Activated effector memory CD4-positive, alpha-beta T cell treated with anti-CD3 and anti-CD28 coated beads, Interleukin-2, amount 50 U/mL, for 16 hours (primary cell): Measurements from ENCODE around the gene FGD5.
"Not testable (repeated sequence)": the region's sequence is repeated elsewhere in the genome, so short reads cannot be mapped to it uniquely, and the experiment has no call there.

Experiments
- DNase-seq: peaks from one replicate; pipeline ENCODE4 v3.0.0-alpha.2; 2020

FGD5 gene

GRCh38 chr3:14806641-14807263 lies 12.0 kb upstream of the FGD5 start:
- DNase-seq: no peak

GRCh38 chr3:14808025-14808424 lies 10.7 kb upstream of the FGD5 start:
- no peak for DNase-seq

- no peak for DNase-seq
Measured at GRCh38 chr3:14808502-14809266, 10.1 kb upstream of the FGD5 start.

- not testable (repeated sequence) for DNase-seq
Measured at GRCh38 chr3:14809611-14810010, 9.2 kb upstream of the FGD5 start.

- no peak for DNase-seq
Measured at GRCh38 chr3:14810070-14810791, 8.5 kb upstream of the FGD5 start.

- DNase-seq: no peak
Measured at GRCh38 chr3:14810801-14811661, 7.7 kb upstream of the FGD5 start.

- DNase-seq: no peak
Measured at GRCh38 chr3:14811684-14812083, 7.1 kb upstream of the FGD5 start.

GRCh38 chr3:14812196-14812790 lies 6.5 kb upstream of the FGD5 start:
- no peak for DNase-seq

- no peak for DNase-seq
Measured at GRCh38 chr3:14814411-14814871, 4.3 kb upstream of the FGD5 start.

GRCh38 chr3:14816359-14816758 lies 2.4 kb upstream of the FGD5 start:
- no peak for DNase-seq

- no peak for DNase-seq
Measured at GRCh38 chr3:14819671-14820070, 909 bp downstream of the FGD5 start.

GRCh38 chr3:14820156-14820555 lies 1.4 kb downstream of the FGD5 start:
- no peak for DNase-seq

- no peak for DNase-seq
Measured at GRCh38 chr3:14821151-14821550, 2.4 kb downstream of the FGD5 start.

- DNase-seq: no peak
Measured at GRCh38 chr3:14822134-14822533, 3.4 kb downstream of the FGD5 start.

GRCh38 chr3:14822670-14823390 lies 4.1 kb downstream of the FGD5 start:
- DNase-seq: no peak

GRCh38 chr3:14823393-14823792 lies 4.6 kb downstream of the FGD5 start:
- no peak for DNase-seq

GRCh38 chr3:14823910-14824629 lies 5.3 kb downstream of the FGD5 start:
- no peak for DNase-seq

- DNase-seq: no peak
Measured at GRCh38 chr3:14824646-14825045, 5.9 kb downstream of the FGD5 start.

- no peak for DNase-seq
Measured at GRCh38 chr3:14826069-14826468, 7.3 kb downstream of the FGD5 start.

- no peak for DNase-seq
Measured at GRCh38 chr3:14827776-14828175, 9.0 kb downstream of the FGD5 start.

- no peak for DNase-seq
Measured at GRCh38 chr3:14829811-14830210, 11.0 kb downstream of the FGD5 start.
